Measurements from ENCODE around the gene GRID1.

GRID1 gene

GRCh38 chr10:85612378-85612775 is 754.2 kb downstream of the GRID1 start:
- no peak overlapping the region for H3K4me3 ChIP-seq (ENCODE audit: low read length)
- DNase-seq (ENCODE audit: low read depth, low spot score): peak; percentile 83

GRCh38 chr10:85611746-85612377 is 754.7 kb downstream of the GRID1 start:
- H3K4me3 ChIP-seq (ENCODE audit: low read length): no peak overlapping the region
- no peak for DNase-seq (ENCODE audit: low read depth, low spot score)

GRCh38 chr10:85611093-85611740 is 755.4 kb downstream of the GRID1 start:
- no peak overlapping the region for H3K4me3 ChIP-seq (ENCODE audit: low read length)
- DNase-seq (ENCODE audit: low read depth, low spot score): no peak

DNA sequence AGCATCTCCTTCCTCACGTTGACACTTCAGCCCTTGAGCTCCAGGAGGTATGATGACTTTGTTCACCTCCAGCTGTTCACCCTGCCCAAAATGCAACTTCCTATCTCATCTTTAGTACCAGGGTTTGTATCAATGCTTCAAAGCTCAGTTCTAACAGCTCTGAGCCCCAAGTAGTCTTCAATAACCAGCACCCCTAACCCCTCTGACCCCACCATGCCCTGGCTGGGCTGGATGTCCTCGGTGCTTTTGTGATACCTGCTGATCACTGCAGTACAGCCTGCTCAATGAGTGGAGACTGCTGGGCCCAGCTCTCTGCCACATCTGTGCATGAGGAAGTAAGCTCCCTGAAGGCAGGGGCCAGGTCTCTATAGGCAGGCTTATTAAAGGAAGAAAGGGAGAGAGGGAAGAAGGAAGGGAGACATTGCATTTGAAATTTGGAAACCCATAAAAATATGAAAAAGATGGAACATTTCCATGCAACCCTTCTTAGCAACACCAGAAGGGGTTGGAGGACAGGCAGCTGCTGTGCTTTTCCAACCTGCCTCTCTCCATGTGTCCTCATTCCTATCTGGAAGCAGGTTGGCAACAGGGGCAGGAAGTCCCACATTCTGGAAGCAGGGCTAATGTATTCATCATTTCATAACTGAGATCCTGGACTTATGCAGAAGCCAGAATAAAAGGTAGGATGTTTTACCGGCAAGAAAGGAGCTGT is 756.1 kb downstream of the GRID1 start:
- no peak for DNase-seq (ENCODE audit: low read depth, low spot score)
- no peak overlapping the region for H3K4me3 ChIP-seq (ENCODE audit: low read length)

- H3K4me3 ChIP-seq (ENCODE audit: low read length): no peak overlapping the region
- DNase-seq (ENCODE audit: low read depth, low spot score): no peak
These were observed 757.1 kb downstream of the GRID1 start for GRCh38 chr10:85609509-85609908.

GRCh38 chr10:85608706-85609105 is 757.9 kb downstream of the GRID1 start:
- H3K4me3 ChIP-seq (ENCODE audit: low read length): no peak overlapping the region
- DNase-seq (ENCODE audit: low read depth, low spot score): no peak

DNA sequence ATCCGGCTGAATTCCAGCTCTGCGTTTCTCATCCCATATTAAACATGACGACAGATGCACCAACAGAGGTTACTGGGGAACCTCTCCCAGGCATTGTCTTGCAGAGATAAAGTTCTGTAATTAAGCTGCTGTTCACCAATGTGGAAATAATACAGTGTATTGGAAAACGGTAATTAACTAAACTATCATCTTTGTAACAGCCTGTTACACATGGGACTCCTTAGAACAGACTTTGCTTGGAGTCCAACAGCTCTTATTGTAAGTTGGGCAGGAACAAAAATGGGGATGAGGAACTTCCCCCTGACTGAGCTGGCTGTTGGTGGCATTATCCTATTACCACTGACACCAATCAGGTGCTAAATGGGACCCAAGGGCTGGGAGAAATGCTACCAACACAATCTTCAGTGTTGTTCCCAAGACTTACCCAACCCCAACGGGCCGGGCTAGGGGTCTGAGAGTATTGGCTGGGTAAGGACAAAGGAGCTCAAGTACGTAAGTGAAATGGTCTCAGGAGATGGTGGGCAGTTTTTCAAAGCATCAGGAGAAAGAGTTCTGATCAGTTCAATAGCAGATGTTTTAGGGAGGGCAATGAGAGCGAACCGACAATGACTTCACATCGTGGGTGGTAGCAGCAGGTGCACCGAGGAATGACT is 759.4 kb downstream of the GRID1 start:
- DNase-seq (ENCODE audit: low read depth, low spot score): no peak
- H3K4me3 ChIP-seq (ENCODE audit: low read length): no peak overlapping the region

- H3K4me3 ChIP-seq (ENCODE audit: low read length): no peak overlapping the region
- DNase-seq (ENCODE audit: low read depth, low spot score): no peak
These were observed 760.2 kb downstream of the GRID1 start for GRCh38 chr10:85606401-85606800.

DNA sequence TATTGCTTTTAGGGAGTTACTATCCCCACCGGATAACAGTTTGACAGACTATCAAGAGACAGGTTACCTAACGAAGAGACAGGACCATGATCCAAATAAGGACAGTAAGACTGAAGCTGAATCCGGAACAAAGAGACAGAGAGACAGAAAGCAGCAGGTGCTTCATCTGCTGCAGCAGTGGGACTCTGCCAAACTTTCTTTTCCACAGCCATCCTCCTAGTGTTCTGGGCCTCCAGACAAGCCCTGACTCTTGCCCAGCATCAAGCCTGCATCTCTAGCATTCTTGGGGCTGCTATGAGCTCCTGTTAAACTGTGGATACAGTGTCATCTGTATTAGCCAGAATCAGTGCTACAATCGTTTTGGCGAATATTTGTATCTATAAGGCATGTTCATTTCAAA is 761.7 kb downstream of the GRID1 start:
- DNase-seq (ENCODE audit: low read depth, low spot score): no peak
- H3K4me3 ChIP-seq (ENCODE audit: low read length): no peak overlapping the region

DNA sequence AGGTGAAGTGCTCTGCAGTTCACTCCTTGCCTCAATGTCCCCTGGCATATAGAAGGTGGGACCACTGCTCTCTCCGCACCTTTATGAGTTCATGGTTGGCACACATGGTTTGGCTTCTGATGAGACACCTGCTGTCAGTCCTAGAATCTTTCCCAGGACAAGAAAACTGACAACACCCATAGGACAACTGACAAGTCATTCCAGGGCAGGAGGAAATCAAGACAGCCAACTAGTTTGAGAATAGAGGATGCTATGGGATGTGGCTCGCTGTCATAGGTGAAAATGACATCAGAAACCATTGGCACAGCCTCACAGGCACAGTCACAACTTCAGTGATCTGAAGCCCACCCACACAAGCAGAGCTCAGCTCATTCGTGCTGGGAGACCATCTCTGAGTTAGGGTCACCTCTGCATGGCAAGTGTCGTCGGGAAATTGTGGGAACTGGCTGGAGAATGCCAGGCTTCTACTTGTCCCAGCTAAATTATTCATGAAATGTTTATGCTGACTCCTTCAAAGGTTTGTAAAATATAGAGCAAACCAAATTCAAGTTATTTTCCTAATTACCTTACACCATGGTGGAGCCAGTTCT is 762.4 kb downstream of the GRID1 start:
- H3K4me3 ChIP-seq (ENCODE audit: low read length): no peak overlapping the region
- no peak for DNase-seq (ENCODE audit: low read depth, low spot score)

DNA sequence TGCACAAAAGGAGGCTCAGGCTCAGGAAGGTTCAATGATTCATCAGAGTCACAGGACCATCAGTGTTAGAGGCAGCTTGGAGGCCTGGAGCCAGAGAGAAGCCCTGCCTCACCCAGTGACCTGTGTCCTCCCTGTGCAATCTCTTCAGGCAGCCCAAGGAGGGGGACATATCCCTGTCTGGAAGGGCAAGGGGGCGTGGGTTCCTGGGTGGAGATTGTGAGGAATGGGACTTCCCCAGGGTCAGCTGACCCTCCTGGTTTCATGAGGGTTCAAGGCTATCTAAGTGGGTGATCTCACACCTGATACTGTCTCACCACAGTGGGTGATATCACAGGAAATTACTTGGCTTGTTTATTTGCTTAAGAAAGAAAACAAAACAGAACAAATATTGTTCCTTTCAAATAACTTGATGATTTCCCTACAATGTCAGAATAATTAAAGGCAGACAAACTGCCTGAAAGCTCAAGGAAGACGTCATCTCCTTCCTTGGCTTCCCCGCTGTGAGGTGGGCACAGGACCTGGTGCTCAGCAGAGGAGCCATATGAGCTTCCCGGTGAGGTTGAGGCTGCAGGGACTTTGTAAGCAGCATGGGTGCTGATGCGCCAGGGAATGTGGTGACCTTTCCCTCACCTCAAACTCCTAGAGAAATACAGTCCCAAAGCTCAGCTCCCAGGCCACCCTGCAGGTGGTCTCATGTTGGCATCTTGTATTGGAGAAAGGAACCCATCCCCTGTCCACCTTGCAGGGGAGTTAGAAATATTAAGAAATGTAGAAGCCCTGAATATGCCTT is 763.2 kb downstream of the GRID1 start:
- no peak overlapping the region for H3K4me3 ChIP-seq (ENCODE audit: low read length)
- no peak for DNase-seq (ENCODE audit: low read depth, low spot score)

DNA sequence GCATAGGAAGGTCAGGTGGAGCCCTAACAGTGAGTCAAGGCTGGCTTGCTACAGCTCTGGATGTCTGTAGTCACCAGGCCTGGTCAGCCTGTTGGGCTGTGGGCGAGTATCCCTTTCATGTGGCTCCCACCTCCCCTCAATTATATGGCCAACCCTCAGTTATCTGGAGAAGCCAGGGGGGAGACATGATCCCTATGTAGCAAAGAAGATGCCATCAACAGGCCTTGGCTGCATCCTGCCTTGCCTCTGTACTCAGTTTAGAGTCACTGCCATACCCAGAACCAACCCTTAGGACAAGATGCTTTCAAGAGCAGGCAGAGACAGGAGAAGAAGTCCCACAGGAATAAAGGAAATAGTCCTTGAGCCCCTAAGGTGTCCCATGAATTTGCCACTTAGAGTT is 763.9 kb downstream of the GRID1 start:
- no peak overlapping the region for H3K4me3 ChIP-seq (ENCODE audit: low read length)
- no peak for DNase-seq (ENCODE audit: low read depth, low spot score)

GRCh38 chr10:85602306-85602705 is 764.3 kb downstream of the GRID1 start:
- DNase-seq (ENCODE audit: low read depth, low spot score): no peak

DNA sequence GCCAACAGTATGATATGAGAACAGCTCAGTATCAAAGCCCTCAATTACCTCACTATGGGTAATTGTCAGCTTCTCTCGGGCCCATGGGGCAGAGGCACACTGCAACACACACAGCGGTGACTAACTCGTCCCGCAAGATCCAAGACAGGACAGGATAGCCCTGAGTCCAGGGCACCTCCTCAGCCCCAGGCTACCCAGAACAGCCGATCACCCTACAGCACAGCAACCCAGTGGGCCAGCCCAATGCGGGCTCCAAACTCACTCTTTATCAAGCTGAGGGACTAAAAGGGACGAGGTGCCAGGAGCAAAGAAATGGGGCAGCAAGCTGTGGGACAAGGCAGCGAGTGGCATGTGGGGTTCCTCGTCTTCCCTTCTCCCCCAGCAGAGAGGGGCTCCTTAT is 765.1 kb downstream of the GRID1 start:
- H3K4me3 ChIP-seq (ENCODE audit: low read length): no peak overlapping the region
- DNase-seq (ENCODE audit: low read depth, low spot score): no peak

More at GRCh38 chr10:85602306-85602705, 764.3 kb downstream of the GRID1 start:
- no peak overlapping the region for H3K4me3 ChIP-seq (ENCODE audit: low read length)

DNA sequence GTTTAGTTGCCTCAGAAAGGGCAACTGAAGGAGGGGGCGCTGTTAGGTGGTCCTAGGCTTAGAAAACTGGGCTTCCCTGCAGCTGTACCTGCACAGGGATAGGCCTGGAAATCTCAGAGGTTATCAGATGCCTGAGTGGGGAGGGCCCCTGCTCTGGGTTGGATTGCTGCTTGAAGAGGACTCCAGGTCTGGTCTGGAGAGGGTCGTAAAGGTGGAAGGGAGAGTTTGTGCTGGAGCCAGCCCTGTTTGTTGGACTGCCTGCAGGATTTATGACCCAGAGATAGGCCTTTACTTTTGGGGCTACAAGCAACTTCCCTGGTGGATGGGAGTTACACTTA is 765.9 kb downstream of the GRID1 start:
- no peak overlapping the region for H3K4me3 ChIP-seq (ENCODE audit: low read length)
- DNase-seq (ENCODE audit: low read depth, low spot score): no peak

GRCh38 chr10:85600026-85600743 is 766.4 kb downstream of the GRID1 start:
- H3K4me3 ChIP-seq (ENCODE audit: low read length): no peak overlapping the region
- no peak for DNase-seq (ENCODE audit: low read depth, low spot score)

DNA sequence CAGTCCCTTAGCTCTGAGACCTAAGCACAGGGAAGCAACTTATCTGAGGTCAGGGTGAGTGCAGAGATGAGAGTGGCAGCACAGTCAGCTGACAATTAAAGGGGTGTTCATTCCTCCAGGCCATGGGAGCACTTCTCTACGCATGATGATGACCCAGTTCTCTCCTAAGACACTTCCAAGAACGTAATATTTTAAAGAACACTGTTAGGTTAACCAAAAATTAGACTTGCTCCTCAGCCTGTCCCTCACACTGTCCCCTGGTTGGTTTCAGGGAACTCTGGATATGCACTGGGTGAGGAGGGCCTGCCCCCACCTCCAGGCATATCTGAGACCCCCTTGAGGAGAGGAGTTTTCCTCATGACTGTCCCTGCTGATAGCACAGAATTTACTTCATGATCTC is 767.5 kb downstream of the GRID1 start:
- no peak for DNase-seq (ENCODE audit: low read depth, low spot score)
- H3K4me3 ChIP-seq (ENCODE audit: low read length): no peak overlapping the region

GRCh38 chr10:85598646-85599045 is 767.9 kb downstream of the GRID1 start:
- H3K4me3 ChIP-seq (ENCODE audit: low read length): no peak overlapping the region
- DNase-seq (ENCODE audit: low read depth, low spot score): no peak
